Nephron (organoid): Measurements from ENCODE around the gene CEBPA.

Experiments used
- H3K27ac Mint-ChIP-seq, 3 experiments: 2 replicates each; pipeline ENCODE4 v1.8.0; 2020; ENCODE audit warnings: mixed read lengths in 3 of 3, mild to moderate bottlenecking in 2 of 3, moderate library complexity in 1 of 3
- H3K27me3 Mint-ChIP-seq: 2 replicates; pipeline ENCODE4 v1.8.0; 2021; ENCODE audit warnings: low read depth, mild to moderate bottlenecking, moderate library complexity, mixed read lengths
- H3K36me3 Mint-ChIP-seq: 2 replicates; pipeline ENCODE4 v1.8.0; 2020; ENCODE audit warnings: low read depth, mixed read lengths
- H3K4me1 Mint-ChIP-seq: 2 replicates; pipeline ENCODE4 v1.8.0; 2020; ENCODE audit warnings: mixed read lengths
- H3K4me3 Mint-ChIP-seq, 3 experiments: 2 replicates each; pipeline ENCODE4 v1.8.0; 2020; ENCODE audit warnings: mild to moderate bottlenecking in 3 of 3, mixed read lengths in 3 of 3, moderate library complexity in 2 of 3
- H3K9me3 Mint-ChIP-seq: 2 replicates; pipeline ENCODE4 v1.8.0; 2020; ENCODE audit warnings: mixed read lengths
- CTCF ChIP-seq, 3 experiments: fragments of 200-600 bp; sonication (generic); IDR thresholded peaks; one replicate each; pipeline ENCODE4 v1.5.0; 2021; ENCODE audit warnings: antibody characterized with exemption in 3 of 3; ENCODE audit not compliant: unreplicated experiment in 3 of 3

Gene CEBPA

GRCh38 chr19:33278403-33279269 is 23.7 kb downstream of the CEBPA start:
- H3K4me1 Mint-ChIP-seq: peaks cover 27% of the 10 kb centered on the region
- no peak for TF ChIP-seq CTCF (IDR thresholded peaks at IDR 0.05; ENCODE audit: unreplicated experiment in 3 of 3)
- H3K27ac Mint-ChIP-seq: peak overlapping the region in 2 of 3 experiments; percentile 38 to 73
- H3K36me3 Mint-ChIP-seq: no peaks in the 10 kb centered on the region
- peak overlapping the region in 1 of 3 experiments; percentile 37 for H3K4me3 Mint-ChIP-seq
- H3K9me3 Mint-ChIP-seq: no peaks in the 10 kb centered on the region
- H3K27me3 Mint-ChIP-seq: peaks cover 21% of the 10 kb centered on the region

GRCh38 chr19:33278023-33278402 is 24.3 kb downstream of the CEBPA start:
- H3K27me3 Mint-ChIP-seq: peaks cover 21% of the 10 kb centered on the region
- H3K9me3 Mint-ChIP-seq: no peaks in the 10 kb centered on the region
- TF ChIP-seq CTCF (IDR thresholded peaks at IDR 0.05; ENCODE audit: unreplicated experiment in 3 of 3): no peak
- peak overlapping the region in 2 of 3 experiments; percentile 38 to 73 for H3K27ac Mint-ChIP-seq
- peaks cover 30% of the 10 kb centered on the region for H3K4me1 Mint-ChIP-seq
- H3K36me3 Mint-ChIP-seq: no peaks in the 10 kb centered on the region
- peak overlapping the region in 1 of 3 experiments; percentile 37 for H3K4me3 Mint-ChIP-seq

GRCh38 chr19:33277434-33277833 is 24.9 kb downstream of the CEBPA start:
- no peak for TF ChIP-seq CTCF (IDR thresholded peaks at IDR 0.05; ENCODE audit: unreplicated experiment in 3 of 3)
- H3K27me3 Mint-ChIP-seq: peaks cover 19% of the 10 kb centered on the region
- H3K27ac Mint-ChIP-seq: no peak overlapping the region
- H3K9me3 Mint-ChIP-seq: no peaks in the 10 kb centered on the region
- no peak overlapping the region for H3K4me3 Mint-ChIP-seq
- H3K36me3 Mint-ChIP-seq: no peaks in the 10 kb centered on the region
- peaks cover 31% of the 10 kb centered on the region for H3K4me1 Mint-ChIP-seq

- Mint-ChIP-seq H3K4me1 (peaks cover 27% of the 10 kb centered on the region), H3K36me3 (no peaks in the 10 kb centered on the region), H3K9me3 (no peaks in the 10 kb centered on the region), H3K27ac (peak overlapping the region in 1 of 3 experiments; percentile 53), H3K4me3 (no peak overlapping the region), H3K27me3 (peaks cover 16% of the 10 kb centered on the region)
- no peak for TF ChIP-seq CTCF (IDR thresholded peaks at IDR 0.05; ENCODE audit: unreplicated experiment in 3 of 3)
Observed at GRCh38 chr19:33275933-33276619, 26.3 kb downstream of the CEBPA start.

GRCh38 chr19:33275559-33275932 is 26.8 kb downstream of the CEBPA start:
- H3K27ac Mint-ChIP-seq: no peak overlapping the region
- H3K27me3 Mint-ChIP-seq: peaks cover 20% of the 10 kb centered on the region
- peaks cover 26% of the 10 kb centered on the region for H3K4me1 Mint-ChIP-seq
- H3K4me3 Mint-ChIP-seq: no peak overlapping the region
- no peaks in the 10 kb centered on the region for H3K9me3 Mint-ChIP-seq
- no peak for TF ChIP-seq CTCF (IDR thresholded peaks at IDR 0.05; ENCODE audit: unreplicated experiment in 3 of 3)
- H3K36me3 Mint-ChIP-seq: no peaks in the 10 kb centered on the region
